Ecto neural progenitor cell (in vitro differentiated cells): ENCODE measurements around the gene CHN1.

ENCODE experiments used
- DNase-seq: peaks from one replicate; pipeline ENCODE4 v3.0.0-alpha.2; 2018; ENCODE audit warnings: low spot score

Gene CHN1

DNA sequence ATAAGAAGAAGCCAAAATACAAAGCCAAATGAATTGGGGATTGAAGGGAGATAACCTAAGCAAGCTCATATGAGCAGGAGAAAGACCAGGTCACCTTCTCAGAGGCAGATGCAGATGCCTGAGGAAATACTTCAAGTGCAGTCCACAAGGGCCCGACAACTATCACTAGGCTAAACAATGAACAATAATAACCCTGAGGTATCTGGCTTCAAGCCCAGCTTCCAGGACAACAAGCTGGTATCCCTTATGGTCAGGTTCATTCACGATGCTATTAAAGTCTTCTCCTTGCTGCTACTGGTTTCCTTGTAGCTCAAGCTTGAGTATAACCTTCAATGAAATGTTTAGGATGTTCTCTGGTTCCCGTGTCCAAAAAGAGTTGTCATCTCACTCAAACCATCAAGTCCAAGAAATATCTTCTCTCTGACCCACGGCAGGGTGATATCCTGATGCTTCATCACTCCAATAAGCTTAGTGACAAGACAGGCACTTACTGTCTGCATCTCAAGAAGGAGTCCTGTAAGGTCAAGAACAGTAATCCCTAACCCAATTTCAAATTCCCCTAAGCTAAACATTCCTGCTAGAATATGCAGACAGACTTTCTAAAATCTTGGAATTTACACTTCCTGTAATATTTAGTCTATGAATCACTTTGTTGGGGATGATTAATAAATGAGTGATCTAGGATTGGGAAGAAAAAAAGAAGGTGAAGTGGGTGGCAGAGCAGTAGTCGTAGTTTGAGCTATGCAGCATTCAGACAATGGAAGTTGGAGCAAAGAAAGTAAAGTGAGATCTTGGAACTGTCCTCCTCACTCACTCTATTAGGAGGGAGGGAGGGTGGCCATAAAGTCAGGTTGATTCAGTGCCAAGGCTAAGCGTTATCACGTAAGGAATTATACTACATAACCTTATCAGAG, 33.1 kb downstream of the CHN1 start:
- no peak for DNase-seq

DNA sequence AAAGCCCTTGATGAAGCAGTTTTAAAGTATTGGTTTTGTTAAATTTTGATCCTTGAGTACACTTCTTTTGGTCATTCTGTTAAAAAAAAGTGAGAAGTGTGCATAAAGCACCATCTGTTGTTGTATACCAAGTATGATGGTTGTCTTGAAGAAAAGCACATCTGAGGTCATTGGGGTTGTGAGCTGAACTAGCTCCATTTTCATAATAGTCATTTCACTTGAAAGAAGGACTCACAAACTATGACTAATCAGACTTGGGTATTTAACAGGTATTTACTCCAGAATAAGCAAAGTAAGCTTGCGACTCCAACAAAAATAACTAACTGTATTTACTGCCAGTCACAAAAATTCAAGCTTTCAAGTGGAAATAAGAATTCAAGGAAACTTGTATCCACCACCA, 35.1 kb downstream of the CHN1 start:
- DNase-seq, result no peak

DNA sequence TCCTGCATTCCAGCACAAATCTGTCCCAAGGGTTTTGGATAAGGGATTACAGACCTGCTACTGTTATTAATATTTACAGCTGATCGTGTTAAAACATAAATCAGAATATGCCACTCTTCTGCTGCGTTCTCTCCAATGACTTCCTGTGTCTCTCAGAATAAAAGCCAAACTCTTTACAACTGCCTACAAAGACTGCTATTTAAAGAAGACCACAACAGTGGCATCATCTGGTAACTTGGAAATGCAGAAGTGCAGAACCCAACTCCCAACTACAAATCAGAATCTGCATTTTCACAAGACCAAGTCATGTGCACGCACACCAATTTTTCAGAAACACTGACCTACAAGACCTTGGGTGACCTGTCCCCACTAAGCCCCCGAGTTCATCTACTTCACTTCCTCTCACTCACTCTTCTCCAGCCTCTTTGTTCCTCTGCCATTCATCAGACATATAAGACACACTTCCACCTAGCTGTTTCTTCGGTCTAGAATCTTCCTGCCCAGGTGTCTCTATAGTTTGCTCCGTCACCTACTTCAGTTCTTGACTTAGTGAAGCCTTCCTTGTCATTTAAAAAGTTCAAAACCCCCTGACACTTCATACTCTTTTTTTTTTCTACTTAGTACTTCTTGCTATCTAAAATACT, 36.0 kb downstream of the CHN1 start:
- DNase-seq, result no peak

DNA sequence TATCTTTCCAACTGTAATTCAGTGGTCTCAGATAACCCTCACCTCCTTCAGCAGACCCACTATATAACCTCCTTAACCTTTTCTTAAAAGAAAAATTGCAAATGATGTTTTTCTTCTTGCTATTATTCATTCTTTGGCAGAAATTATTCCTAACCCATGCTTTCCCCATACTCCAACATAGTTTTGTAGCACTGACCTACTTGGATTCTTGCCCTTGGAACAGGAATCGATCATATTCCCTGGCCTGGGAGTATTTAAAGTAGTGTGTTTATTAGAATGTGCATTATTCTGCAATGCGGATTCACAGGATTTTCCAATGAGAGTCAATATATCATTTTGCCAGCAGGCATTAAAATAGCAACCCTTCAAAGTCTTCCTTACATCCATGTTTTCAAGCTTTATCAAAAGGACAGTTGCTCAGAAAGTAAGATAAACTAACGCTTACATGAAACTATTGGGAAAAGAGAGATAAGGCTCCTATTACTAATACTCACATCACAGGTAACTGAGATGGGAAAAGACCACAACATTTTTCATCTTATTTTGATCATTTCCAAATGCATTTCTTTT, 37.4 kb downstream of the CHN1 start:
- DNase-seq, result no peak

DNA sequence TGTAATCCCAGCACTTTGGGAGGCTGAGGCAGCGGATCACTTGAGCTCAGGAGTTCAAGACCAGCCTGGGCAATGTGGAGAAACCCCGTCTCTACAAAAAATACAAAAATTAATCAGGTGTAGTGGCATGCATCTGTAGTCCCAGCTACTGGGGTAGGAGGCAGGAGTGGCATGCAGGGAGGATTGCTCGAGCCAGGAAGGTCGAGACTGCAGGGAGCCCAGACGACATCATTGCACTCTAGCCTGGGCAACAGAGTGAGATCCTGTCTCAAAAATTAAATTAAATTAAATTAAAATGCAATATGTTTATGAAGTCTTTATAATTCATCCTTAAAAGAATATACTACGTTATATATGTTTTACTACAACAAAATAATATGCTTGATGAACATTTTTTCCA, 38.1 kb downstream of the CHN1 start:
- no peak for DNase-seq

DNA sequence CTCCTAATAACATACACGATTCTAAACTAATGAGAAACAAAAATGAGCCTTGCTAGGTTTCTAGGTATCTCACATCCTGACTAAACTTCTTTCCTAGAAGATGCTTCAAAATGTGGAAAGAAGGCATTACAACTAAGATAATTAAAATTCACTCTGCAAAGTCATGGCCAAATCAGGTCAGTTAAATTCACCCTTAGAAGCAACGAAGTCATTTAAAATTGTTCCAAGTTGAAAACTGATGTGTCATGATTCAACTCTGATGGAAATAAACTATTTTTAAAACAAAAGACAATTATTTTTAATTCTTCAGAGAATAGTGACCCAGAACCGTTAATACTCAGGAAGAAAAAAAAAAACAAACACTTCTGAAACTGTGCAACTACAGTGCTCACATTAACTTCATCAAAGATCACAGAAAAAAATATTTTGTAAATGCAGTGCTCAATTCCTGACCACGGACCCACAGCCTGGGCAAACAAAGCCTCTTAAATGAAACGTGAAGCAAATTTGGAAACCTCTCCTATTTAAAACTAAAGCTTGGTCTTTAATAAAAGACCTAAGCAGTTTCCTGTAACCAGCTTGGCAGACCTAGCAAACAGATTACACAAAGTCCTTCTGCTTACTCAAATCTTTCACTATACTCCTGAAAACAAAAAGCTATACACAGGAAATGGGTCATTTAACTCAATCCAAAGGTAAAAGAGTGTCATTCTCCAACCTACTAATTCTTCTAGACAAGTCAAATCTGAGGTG, 39.0 kb downstream of the CHN1 start:
- DNase-seq, result no peak

DNA sequence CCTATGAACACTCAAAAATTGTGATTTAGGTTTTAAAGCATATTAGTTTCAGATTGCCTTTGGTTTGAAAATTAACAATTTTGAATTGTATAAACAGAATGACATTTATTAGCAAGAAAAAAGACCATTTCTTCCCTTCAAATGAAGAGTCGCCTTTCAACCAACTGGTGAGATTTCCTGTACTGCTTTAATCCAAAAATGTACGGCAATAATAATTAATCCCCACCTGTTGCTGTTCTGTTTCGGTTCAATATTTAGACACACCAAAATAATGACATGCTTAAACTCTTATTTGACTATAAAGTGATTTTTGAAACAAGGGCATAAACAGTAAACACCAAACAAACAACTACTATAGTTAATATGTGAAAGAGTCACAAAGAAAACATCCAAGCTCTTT, 39.6 kb downstream of the CHN1 start:
- DNase-seq, result no peak

DNA sequence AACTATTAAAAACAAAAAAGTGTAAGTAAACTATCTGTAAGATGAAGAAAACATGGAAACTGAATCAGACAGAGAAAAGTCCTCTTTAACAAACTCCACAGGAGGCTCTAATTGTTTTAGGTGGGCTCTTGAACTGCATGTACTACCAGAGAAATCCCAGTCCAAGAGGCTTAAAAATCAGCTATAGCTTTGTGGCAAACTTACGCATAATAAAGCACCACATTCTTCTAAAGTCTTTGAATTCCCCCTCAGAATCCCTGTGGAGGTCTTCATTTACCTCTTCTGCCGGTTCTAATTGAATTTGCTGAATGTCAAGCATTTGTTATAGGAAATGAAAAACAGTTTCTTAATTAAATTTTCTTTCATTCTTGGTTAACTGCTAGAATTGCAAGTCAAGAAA, 40.8 kb downstream of the CHN1 start:
- no peak for DNase-seq

DNA sequence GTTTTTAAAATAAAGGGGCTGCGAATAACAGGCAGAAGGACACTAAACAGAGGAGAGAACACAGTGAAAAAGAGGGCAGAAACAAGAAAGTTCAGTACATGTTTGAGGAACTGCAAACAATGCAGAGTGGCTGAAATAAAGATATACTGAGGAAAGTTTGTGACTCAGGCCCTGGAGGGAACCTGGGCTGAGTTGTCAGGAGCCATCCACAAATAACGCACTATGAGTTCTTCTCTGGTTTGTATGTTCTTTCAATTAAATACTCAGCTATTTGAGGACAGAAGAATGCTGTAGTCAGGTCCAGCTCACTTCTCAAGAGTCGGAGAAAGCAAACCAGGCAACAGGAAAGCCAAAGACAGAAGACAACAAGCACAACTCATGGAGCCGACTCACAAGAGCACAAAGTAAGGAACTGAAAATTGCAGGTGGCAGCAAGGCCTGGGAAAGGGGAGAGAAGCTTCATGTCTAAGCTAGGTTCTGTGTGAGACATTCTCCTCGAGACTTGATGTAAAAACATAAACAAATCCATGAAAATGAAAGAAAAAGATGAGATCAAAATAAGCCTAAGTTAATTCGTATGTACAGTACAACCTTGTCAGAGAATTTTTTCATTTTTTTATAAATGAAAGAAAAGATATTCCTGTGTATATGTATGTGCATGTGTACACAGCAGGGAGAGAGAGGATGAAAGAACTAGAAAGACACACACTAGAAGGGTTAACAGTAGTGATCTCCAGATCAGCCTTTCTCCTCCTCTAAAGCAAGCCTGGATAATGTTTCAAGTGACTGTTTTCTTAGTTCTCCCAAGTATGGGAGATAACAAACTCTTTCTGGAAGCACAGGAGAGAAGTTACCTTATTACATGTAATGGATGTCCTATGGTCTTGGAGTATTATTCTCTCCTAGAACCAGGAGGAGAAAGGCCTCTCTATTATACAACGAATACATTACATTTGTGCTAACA, 41.5 kb downstream of the CHN1 start:
- no peak for DNase-seq

DNA sequence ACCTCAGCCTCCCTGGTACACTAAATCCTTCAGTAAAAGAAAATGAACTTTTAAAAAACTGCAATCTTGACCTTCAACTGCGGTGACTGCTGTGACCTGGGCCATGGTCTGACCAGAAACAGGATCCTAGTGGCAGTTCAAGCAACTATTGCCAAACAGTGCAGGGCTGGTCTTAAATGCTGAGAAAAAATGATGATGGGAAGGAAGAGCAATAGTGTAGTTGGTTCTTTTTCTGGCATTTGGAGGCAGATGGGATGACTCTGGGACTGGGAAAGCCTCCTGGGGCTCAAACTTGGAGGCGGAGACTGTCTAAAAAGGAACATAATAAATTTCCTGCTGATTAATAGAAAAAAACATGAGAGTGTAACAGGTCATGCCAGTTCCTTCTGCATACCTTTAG, 45.4 kb downstream of the CHN1 start:
- no peak for DNase-seq

DNA sequence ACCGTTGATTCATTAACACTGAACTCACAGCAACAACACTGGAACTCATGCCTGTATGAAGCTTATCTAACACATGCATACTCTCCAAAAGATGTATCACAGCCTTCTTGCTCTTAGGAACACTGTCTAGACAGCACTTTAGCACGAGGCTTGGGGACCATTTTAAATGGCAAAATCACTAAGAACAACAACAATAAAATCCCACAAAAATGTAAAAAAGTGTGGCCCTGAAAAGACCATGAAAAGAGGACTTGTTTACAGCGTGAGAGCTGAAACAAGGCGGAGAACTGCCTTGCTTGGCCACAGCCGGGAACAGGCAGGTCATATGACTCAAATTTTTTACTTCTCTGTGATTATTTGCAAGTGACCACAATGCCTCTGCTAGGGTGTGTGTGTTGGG, 48.1 kb downstream of the CHN1 start:
- no peak for DNase-seq

DNA sequence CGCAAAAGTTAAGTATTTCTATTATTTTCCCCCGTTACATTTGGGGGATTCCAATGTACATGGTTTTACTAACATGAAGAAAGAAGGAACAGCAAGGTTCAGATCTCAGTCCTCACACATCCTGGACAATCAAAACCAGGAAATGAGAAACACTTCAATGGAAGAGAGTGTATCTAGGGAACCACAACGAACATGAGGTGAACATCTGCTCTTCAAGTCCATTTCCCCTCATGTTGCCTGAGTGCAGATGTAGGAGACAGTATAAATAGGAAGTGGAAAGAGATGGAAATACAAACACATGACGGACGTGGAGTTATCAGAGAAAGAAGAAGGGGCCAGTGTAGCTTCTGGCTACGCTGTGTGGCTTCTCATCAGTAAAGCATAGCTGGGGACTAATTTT, 52.6 kb downstream of the CHN1 start:
- no peak for DNase-seq

DNA sequence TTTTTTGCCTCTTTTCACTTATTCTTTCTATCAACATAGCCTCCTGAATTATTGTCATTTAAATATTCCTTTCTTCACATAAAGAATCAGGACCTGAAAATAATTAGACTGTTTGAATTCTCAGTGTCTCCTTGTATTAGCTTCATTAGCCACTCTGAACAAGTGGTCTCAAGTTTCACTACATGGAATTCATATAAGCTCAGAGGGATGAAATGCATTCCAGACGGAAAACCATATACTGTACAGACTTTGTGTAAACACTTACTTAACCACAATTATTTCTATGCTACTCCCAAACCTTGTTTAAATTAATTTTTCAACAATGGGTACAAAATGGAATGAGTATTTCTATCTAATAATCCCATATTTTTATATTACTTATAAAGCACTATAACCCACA, 53.4 kb downstream of the CHN1 start:
- no peak for DNase-seq

DNA sequence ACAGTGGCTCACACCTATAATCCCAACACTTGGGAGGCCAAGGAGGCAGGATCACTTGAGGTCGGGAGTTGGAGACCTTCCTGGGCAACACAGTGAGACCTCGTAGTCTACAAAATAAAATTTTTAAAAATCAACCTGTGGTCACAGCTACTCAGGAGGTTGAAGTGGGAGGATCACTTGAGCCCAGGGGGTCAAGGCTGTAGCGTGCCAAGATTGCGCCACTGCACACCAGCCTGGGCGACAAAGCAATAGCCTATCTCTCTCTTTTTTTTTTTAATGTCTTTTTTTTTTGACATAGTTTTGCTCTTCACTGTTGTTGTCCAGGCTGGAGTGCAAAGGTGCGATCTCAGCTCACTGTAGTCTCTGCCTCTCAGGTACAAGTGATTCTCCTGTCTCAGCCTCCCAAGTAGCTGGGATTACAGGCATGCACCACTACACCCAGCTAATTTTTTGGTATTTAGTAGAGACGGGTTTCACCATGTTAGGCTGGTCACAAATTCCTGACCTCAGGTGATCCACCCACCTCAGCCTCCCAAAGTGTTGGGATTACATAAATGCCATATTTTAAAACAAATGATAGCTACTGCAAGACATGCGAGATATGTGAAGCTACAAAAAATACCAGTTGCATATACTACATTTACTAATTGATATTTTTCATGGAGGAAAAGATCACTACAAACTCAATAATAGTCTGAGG, 55.0 kb downstream of the CHN1 start:
- DNase-seq, result no peak

DNA sequence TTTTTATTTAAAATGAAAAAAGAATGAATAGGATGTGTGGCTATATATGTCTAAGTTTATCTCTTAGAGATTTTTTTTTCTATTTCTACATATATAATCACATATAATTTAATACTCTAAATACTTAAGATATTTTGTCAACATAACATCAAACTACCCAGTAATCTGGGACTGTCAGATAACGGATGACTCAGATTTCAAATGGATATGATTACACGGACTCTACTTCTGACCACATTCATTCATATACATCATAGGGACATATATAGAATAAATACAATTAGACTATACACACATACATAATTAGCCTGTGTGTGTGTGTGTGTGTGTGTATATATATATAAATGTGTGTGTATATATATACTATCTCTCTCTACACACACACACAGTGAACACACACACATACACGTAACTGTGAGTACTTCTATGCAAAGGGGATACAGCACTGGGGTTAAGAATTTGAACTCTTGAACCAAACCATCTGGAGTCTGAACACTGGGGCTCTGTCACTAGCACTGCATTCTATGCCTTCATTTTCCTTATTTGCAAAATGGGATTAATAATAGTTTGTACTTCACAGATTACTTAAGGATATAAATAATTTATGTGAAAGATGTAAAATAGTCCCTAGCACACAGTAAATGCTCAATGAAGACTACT, 59.5 kb downstream of the CHN1 start:
- no peak for DNase-seq

DNA sequence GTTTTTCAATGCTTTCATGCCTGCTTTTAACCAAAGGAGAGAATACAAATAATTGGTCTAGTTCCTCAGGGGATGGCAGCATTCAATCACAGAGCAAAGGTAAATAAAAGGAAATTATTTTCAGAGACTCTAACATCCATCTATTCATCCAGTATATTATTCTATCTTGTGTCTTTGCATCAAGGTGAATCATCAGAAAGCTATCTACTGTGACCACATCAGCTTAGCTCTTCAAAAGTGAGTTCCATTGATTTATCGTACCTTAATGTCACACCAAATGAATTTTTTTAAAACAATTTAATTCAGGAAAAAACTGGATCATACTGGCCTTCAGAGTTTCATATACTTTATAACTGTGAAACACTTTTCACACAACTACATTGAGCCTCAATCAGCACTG, 66.1 kb downstream of the CHN1 start:
- no peak for DNase-seq

DNA sequence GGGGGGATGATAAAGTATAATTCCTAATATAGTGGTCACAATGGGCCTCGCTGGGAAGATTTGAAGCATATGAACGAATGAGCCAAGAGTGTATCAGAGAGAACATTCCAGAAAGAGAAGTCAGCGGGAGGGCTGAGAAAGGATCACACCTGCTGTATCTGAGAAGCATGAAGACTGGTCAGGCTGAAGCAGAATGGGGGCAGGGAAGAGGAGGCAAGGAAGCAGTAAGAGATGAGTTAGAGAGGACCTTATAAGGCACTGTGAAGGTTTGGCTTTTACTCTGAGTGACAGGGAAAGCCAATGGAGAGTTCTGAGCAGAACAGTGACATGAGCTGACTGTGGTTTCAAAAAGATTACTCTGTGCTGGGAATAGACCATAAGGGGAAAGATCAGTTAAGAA, 73.5 kb downstream of the CHN1 start:
- no peak for DNase-seq

DNA sequence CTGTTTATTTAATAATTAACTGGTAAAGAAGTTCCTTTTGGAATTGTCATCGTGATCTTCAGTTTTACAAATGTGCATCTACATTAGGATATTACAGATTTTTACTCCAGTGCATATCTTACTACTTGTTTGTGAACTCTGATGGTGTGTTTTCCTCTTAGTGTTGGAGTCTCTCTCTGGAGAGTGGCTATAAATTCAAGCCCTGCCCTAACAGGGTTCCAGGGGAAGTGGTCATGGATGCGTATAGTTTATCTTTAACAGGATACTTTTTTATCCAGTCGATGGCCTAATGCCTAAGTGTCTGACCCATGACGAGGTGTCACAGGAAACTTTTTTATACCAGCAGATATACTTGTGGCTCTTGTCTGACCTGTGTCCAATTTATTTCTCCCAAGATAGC, 75.4 kb downstream of the CHN1 start:
- no peak for DNase-seq

DNA sequence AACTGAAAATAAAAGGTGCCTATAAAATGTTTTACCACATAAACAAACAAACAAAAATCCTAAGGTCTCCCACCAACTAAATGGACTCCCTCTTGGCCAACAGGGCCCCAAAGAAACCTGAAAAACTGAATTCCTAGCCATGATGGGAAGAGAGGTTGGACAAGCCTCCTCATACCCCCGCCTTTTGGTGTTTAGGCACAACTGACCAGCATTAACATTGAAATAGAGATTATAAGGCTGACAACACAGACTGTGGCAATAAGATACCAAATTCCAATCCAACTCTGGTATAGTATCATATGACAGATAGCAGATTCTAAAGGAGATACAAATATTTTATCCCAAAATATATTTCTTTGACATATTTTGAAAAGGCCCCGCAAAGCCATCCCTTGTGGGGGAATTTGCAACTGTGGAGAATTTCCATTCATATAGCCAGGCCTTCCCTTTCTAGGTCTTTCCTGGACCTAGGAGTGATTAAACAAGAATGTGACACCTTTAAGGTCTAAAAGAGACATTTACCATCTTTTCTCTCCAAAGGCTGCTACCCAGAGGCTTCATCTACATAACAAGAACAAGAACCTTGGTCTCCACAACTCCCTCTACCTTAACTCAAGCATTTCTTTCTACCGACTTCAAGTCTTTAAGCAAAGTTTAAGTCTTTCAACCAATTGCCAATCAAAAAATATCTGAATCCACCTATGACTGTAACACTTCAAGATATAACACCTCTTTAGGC, 80.0 kb downstream of the CHN1 start:
- no peak for DNase-seq
